ENCODE data around the gene ZNF687.

DNA sequence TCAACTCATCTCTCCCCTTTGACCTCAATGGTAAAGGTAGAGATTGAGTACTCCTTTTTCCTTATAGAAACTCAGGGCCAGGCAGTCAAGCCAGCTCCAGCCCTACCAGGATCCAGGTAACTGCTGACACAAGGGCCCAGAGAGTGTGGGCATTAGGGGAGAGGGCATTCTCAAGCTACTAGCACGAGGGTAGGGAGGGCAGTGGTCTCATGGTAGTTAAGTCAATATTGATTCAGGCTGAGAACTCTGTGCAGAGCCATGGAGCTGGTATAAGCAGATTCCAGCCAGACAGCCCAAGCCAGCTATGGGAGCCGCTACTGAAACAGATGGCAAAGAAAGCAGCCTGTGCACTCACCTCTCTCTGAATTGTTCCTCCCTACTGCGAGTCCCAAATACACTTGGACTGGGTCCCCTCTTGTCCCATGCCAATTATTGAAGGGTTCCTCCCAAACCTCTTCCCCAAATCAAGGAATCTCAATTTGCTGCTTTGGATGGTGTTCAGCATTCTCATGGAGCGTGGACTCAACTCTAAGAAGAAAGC is 42.4 kb downstream of the ZNF687 start:
- TF ChIP-seq, protein P1, sequence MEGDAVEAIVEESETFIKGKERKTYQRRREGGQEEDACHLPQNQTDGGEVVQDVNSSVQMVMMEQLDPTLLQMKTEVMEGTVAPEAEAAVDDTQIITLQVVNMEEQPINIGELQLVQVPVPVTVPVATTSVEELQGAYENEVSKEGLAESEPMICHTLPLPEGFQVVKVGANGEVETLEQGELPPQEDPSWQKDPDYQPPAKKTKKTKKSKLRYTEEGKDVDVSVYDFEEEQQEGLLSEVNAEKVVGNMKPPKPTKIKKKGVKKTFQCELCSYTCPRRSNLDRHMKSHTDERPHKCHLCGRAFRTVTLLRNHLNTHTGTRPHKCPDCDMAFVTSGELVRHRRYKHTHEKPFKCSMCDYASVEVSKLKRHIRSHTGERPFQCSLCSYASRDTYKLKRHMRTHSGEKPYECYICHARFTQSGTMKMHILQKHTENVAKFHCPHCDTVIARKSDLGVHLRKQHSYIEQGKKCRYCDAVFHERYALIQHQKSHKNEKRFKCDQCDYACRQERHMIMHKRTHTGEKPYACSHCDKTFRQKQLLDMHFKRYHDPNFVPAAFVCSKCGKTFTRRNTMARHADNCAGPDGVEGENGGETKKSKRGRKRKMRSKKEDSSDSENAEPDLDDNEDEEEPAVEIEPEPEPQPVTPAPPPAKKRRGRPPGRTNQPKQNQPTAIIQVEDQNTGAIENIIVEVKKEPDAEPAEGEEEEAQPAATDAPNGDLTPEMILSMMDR (IDR thresholded peaks at IDR 0.05; ENCODE audit: low read depth, low read length, poor library complexity, severe bottlenecking): no peak
- no peak for TF ChIP-seq EZH2phosphoT487 (IDR thresholded peaks at IDR 0.05; ENCODE audit: borderline replicate concordance, low read length)

Data from DOHH2 (cell line).